HG02870 (cell line): Measurements from ENCODE around the gene SPATA45.

Experiments
- ATAC-seq: cut with Tn5 transposase; IDR thresholded peaks from one replicate; pipeline ENCODE4 v1.9.1; 2021; ENCODE audit warnings: mild to moderate bottlenecking, moderate library complexity; ENCODE audit not compliant: unreplicated experiment

Gene SPATA45

DNA sequence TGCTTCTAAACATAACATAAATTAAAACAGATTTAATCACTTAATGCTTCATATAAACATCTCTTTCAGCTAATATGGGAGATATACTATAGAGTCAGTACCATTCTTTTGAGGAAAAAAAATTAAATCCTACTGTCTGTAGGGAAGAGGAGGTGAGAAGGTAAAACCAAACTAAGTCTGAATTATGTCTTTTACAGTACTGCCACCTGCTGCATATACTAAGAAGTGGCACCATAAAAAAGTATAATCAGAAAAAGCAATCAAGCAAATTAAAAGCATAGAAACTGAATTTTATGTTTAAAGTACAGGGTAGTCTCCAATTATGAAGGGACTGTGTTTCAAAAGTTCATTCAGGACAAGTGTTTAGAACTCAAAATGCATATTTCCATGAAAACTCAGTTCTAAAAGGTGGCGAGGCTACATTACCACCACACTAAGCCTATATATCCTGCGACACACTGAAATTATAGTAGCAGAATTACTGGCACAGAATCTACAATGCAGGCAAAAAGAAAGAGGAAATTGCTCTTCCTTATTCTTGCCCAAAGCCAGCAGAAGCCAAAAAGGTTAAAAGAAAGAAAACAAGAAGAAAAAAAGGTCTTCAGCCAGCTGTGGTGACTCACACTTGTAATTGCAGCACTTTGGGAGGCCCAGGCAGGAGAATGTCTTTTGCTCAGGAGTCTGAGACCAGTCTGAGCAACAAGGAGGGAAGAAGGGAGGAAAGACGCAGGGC, 64.9 kb downstream of the SPATA45 start:
- no peak for ATAC-seq

GRCh38 chr1:212781225-212781624, 66.2 kb downstream of the SPATA45 start:
- ATAC-seq, result no peak

DNA sequence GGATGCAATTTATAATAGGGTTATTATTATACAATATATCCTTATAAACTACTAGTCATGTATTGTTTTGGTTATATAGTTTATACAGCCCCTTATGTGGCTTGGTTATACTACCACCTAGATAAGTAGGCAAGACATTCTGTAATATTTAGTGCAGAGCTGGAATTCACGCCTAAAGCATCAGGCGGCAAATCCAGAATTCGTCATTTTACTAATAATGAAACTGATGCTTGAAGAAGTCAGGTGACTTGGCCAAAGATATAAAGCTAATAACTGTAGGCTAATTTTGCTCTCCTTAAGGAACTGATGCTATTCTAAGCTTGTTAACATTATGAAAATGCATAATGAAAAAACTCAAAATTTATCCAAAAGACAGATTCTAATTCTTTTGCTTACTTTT, 66.7 kb downstream of the SPATA45 start:
- ATAC-seq, result no peak
